ENCODE measurements around the gene FNBP1L.
"Not testable (repeated sequence)": the region's sequence is repeated elsewhere in the genome, so short reads cannot be mapped to it uniquely, and the experiment has no call there.

FNBP1L gene

GRCh38 chr1:93443454-93443853, 4.5 kb upstream of the FNBP1L start:
- no peak for DNase-seq (ENCODE audit: low read depth in 2 of 2)

- DNase-seq (ENCODE audit: low read depth in 2 of 2): no peak
Observed at GRCh38 chr1:93446837-93447451, 974 bp upstream of the FNBP1L start.

GRCh38 chr1:93448292-93448982, 519 bp downstream of the FNBP1L start:
- DNase-seq (ENCODE audit: low read depth in 2 of 2): no peak

GRCh38 chr1:93448983-93449804, 1.3 kb downstream of the FNBP1L start:
- DNase-seq (ENCODE audit: low read depth in 2 of 2): no peak

- DNase-seq (ENCODE audit: low read depth in 2 of 2): no peak
Observed at GRCh38 chr1:93450321-93450720, 2.4 kb downstream of the FNBP1L start.

- DNase-seq (ENCODE audit: low read depth in 2 of 2): no peak
Observed at GRCh38 chr1:93453911-93454310, 6.0 kb downstream of the FNBP1L start.

GRCh38 chr1:93459126-93459525, 11.2 kb downstream of the FNBP1L start:
- DNase-seq (ENCODE audit: low read depth in 2 of 2): no peak

- no peak for DNase-seq (ENCODE audit: low read depth in 2 of 2)
Observed at GRCh38 chr1:93461236-93461635, 13.3 kb downstream of the FNBP1L start.

GRCh38 chr1:93463960-93464359, 16.0 kb downstream of the FNBP1L start:
- DNase-seq (ENCODE audit: low read depth in 2 of 2): no peak

GRCh38 chr1:93465371-93466082, 17.6 kb downstream of the FNBP1L start:
- not testable (repeated sequence) for DNase-seq (ENCODE audit: low read depth in 2 of 2)

- no peak for DNase-seq (ENCODE audit: low read depth in 2 of 2)
Observed at GRCh38 chr1:93467606-93468005, 19.7 kb downstream of the FNBP1L start.

- no peak for DNase-seq (ENCODE audit: low read depth in 2 of 2)
Observed at GRCh38 chr1:93468662-93469061, 20.7 kb downstream of the FNBP1L start.

GRCh38 chr1:93469223-93469622, 21.3 kb downstream of the FNBP1L start:
- not testable (repeated sequence) for DNase-seq (ENCODE audit: low read depth in 2 of 2)

- DNase-seq (ENCODE audit: low read depth in 2 of 2): no peak
Observed at GRCh38 chr1:93471284-93471683, 23.4 kb downstream of the FNBP1L start.

GRCh38 chr1:93471911-93472310, 24.0 kb downstream of the FNBP1L start:
- DNase-seq (ENCODE audit: low read depth in 2 of 2): no peak

GRCh38 chr1:93474321-93474720, 26.4 kb downstream of the FNBP1L start:
- no peak for DNase-seq (ENCODE audit: low read depth in 2 of 2)

GRCh38 chr1:93475681-93476080, 27.8 kb downstream of the FNBP1L start:
- DNase-seq (ENCODE audit: low read depth in 2 of 2): no peak

- not testable (repeated sequence) for DNase-seq (ENCODE audit: low read depth in 2 of 2)
Observed at GRCh38 chr1:93479133-93479745, 31.3 kb downstream of the FNBP1L start.

- DNase-seq (ENCODE audit: low read depth in 2 of 2): not testable (repeated sequence)
Observed at GRCh38 chr1:93481899-93482298, 34.0 kb downstream of the FNBP1L start.

- DNase-seq (ENCODE audit: low read depth in 2 of 2): no peak
Observed at GRCh38 chr1:93483200-93483599, 35.3 kb downstream of the FNBP1L start.

GRCh38 chr1:93483606-93484005, 35.7 kb downstream of the FNBP1L start:
- DNase-seq (ENCODE audit: low read depth in 2 of 2): no peak

- no peak for DNase-seq (ENCODE audit: low read depth in 2 of 2)
Observed at GRCh38 chr1:93488207-93488606, 40.3 kb downstream of the FNBP1L start.

Data from stimulated activated CD4-positive, alpha-beta T cell treated with anti-CD3 and anti-CD28 coated beads, Interleukin-1b, Interleukin-23, amount 100 ng/mL, for 1 hour (primary cell).